ENCODE data around the gene MED13.
A peak's percentile ranks its signal among the peaks of the same experiment; 100 is the strongest.

The MED13 gene

GRCh38 chr17:62064791-62065563 is at the start of gene MED13:
TSS of gene MED13 (minus strand) at chr17:62065278. CDS start at chr17:62065205, 73 bp downstream.
- peak; percentile 88 for DNase-seq

GRCh38 chr17:62112229-62112628 is 47.2 kb upstream of the MED13 start:
- no peak for DNase-seq

GRCh38 chr17:62111562-62112171 is 46.6 kb upstream of the MED13 start:
- no peak for DNase-seq

GRCh38 chr17:62110923-62111484 is 45.9 kb upstream of the MED13 start:
- DNase-seq: no peak

- DNase-seq: no peak
Measured at GRCh38 chr17:62109924-62110323, 44.8 kb upstream of the MED13 start.

GRCh38 chr17:62109378-62109902 is 44.4 kb upstream of the MED13 start:
- peak; percentile 78 for DNase-seq

GRCh38 chr17:62105861-62106260 is 40.8 kb upstream of the MED13 start:
- no peak for DNase-seq

- DNase-seq: no peak
Measured at GRCh38 chr17:62105357-62105756, 40.3 kb upstream of the MED13 start.

- DNase-seq: no peak
Measured at GRCh38 chr17:62101515-62101914, 36.4 kb upstream of the MED13 start.

- DNase-seq: no peak
Measured at GRCh38 chr17:62101090-62101489, 36.0 kb upstream of the MED13 start.

- no peak for DNase-seq
Measured at GRCh38 chr17:62100055-62100454, 35.0 kb upstream of the MED13 start.

GRCh38 chr17:62099532-62099931 is 34.5 kb upstream of the MED13 start:
- DNase-seq: no peak

GRCh38 chr17:62098623-62099231 is 33.6 kb upstream of the MED13 start:
- DNase-seq: no peak

GRCh38 chr17:62096401-62096670 is 31.3 kb upstream of the MED13 start:
- no peak for DNase-seq

- no peak for DNase-seq
Measured at GRCh38 chr17:62094175-62094574, 29.1 kb upstream of the MED13 start.

- DNase-seq: no peak
Measured at GRCh38 chr17:62093188-62094155, 28.4 kb upstream of the MED13 start.

GRCh38 chr17:62092784-62093183 is 27.7 kb upstream of the MED13 start:
- no peak for DNase-seq

GRCh38 chr17:62091804-62092203 is 26.7 kb upstream of the MED13 start:
- DNase-seq: no peak

- no peak for DNase-seq
Measured at GRCh38 chr17:62090868-62091267, 25.8 kb upstream of the MED13 start.

GRCh38 chr17:62090021-62090824 is 25.1 kb upstream of the MED13 start:
- no peak for DNase-seq

- DNase-seq: no peak
Measured at GRCh38 chr17:62089334-62089733, 24.3 kb upstream of the MED13 start.

- no peak for DNase-seq
Measured at GRCh38 chr17:62086737-62087136, 21.7 kb upstream of the MED13 start.

All from activated effector memory CD4-positive, alpha-beta T cell treated with anti-CD3 and anti-CD28 coated beads, Interleukin-2, amount 50 U/mL, for 16 hours (primary cell).